Effector memory CD8-positive, alpha-beta T cell (primary cell): ENCODE data around the gene AKAP13.
"Not testable (repeated sequence)": the region's sequence is repeated elsewhere in the genome, so short reads cannot be mapped to it uniquely, and the experiment has no call there.

Source experiments
- ATAC-seq: fragments of 150-1000 bp; cut with Tn5 transposase; replicated peaks from 2 replicates; pipeline ENCODE4 v1.10.0; 2021; ENCODE audit warnings: mild to moderate bottlenecking, moderate library complexity
- DNase-seq, 3 experiments: peaks; one replicate each; pipeline ENCODE4 v3.0.0; 2021
- H3K27ac Mint-ChIP-seq, 2 donors: one replicate each; pipeline ENCODE4 v1.8.0; 2022; ENCODE audit warnings: mild to moderate bottlenecking in 2 of 2, mixed read lengths in 2 of 2, moderate library complexity in 2 of 2
- H3K27me3 Mint-ChIP-seq, 2 donors: one replicate each; pipeline ENCODE4 v1.8.0; 2022; ENCODE audit warnings: mixed read lengths in 2 of 2
- H3K36me3 Mint-ChIP-seq: one replicate; pipeline ENCODE4 v1.8.0; 2022; ENCODE audit warnings: mild to moderate bottlenecking, moderate library complexity, mixed read lengths; ENCODE audit not compliant: insufficient read depth
- H3K4me1 Mint-ChIP-seq, 2 donors: one replicate each; pipeline ENCODE4 v1.8.0; 2022; ENCODE audit warnings: low read depth in 2 of 2, mixed read lengths in 2 of 2
- H3K4me3 Mint-ChIP-seq, 2 donors: one replicate each; pipeline ENCODE4 v1.8.0; 2022; ENCODE audit warnings: mild to moderate bottlenecking in 2 of 2, mixed read lengths in 2 of 2, moderate library complexity in 2 of 2
- H3K9me3 Mint-ChIP-seq, 2 donors: one replicate each; pipeline ENCODE4 v1.8.0; 2022; ENCODE audit warnings: mixed read lengths in 2 of 2
- total RNA-seq, 9 experiments: gene quantifications; one replicate each; lab custom pipeline; 2026; lab: John Stamatoyannopoulos, UW

The AKAP13 gene, protein sequence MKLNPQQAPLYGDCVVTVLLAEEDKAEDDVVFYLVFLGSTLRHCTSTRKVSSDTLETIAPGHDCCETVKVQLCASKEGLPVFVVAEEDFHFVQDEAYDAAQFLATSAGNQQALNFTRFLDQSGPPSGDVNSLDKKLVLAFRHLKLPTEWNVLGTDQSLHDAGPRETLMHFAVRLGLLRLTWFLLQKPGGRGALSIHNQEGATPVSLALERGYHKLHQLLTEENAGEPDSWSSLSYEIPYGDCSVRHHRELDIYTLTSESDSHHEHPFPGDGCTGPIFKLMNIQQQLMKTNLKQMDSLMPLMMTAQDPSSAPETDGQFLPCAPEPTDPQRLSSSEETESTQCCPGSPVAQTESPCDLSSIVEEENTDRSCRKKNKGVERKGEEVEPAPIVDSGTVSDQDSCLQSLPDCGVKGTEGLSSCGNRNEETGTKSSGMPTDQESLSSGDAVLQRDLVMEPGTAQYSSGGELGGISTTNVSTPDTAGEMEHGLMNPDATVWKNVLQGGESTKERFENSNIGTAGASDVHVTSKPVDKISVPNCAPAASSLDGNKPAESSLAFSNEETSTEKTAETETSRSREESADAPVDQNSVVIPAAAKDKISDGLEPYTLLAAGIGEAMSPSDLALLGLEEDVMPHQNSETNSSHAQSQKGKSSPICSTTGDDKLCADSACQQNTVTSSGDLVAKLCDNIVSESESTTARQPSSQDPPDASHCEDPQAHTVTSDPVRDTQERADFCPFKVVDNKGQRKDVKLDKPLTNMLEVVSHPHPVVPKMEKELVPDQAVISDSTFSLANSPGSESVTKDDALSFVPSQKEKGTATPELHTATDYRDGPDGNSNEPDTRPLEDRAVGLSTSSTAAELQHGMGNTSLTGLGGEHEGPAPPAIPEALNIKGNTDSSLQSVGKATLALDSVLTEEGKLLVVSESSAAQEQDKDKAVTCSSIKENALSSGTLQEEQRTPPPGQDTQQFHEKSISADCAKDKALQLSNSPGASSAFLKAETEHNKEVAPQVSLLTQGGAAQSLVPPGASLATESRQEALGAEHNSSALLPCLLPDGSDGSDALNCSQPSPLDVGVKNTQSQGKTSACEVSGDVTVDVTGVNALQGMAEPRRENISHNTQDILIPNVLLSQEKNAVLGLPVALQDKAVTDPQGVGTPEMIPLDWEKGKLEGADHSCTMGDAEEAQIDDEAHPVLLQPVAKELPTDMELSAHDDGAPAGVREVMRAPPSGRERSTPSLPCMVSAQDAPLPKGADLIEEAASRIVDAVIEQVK (N-terminal part only)
- total RNA-seq: 302 to 1,129 (median 716) reads per million in 9 experiments

DNA sequence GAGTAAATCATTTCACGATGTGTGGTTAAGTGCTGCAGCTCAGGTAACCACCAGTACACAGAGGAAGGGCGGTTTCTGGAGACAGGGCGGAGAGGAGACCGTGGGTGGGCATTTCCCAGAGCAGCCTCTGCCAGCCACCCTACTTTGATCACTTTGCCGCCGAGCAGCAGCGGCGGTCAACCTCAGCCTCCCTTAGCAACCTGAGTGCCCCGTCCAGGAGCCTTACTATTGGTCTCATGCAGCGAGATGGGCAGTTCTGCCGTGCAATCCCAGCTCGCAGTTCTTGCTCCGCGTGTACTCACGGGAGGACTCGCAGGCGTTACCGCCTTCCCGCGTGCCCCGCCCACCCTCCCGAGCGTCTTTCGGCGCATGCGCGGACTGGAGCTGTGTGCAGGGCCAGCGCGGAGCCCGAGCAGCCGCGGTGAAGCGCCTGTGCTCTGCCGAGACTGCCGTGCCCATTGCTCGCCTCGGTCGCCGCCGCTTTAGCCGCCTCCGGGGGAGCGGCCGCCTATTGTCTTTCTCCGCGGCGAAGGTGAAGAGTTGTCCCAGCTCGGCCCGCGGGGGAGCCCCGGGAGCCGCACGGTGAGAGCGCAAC is at the start of gene AKAP13:
TSS of gene AKAP13 (plus strand) at position 387 of the 595 bp plus-strand sequence. CDS start 105,118 bp downstream, outside the sequence.
- peak within 1 kb of the TSS; percentile 85 to 88 for H3K4me3 Mint-ChIP-seq
- peak within 1 kb of the TSS; percentile 90 to 93 for H3K27ac Mint-ChIP-seq
- DNase-seq: peak; percentile 85 to 90 (median 88)

DNA sequence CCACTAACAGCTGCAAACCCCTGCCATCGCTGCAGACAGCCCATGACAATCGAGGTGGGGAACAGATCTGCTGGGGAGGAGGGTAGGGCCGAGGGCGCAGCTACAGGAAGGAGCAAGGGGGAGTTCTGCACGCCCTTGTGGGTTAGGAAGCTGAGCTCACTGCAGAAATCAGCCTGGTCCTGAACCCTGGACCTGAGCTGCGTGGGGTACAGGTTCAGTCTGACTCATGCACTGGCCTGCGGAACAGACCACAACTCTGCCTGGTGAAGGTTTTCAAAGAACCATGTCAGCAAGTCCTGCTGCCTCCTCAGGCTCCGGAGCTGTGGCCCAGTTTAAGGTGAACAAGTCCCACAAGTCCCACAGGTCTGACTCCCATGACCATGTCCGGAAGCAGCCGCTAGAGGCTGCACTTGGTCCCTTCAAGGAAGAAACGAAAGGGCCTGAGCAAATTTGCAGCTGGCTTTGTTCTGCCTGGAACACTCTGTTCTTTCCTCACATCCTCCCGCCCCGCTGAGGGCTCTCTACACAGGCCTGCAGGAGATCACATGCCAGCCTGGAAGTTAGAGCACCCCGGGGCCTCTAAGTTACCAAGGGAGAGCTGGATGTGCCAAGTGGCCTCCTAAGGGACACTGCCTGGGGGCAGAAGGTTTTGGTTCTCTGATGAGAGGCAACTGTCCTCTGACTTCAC is 49.4 kb upstream of the AKAP13 start:
- DNase-seq (peak; percentile 59 to 66 (median 64)), ATAC-seq (peak; percentile 84)
- Mint-ChIP-seq H3K4me3 (peak overlapping the region; percentile 90 to 91), H3K9me3 (no peaks in the 10 kb centered on the region), H3K27me3 (no peaks in the 10 kb centered on the region), H3K27ac (peak overlapping the region; percentile 96 to 99), H3K4me1 (peaks cover 25 to 32% of the 10 kb centered on the region in 2 donors), H3K36me3 (no peaks in the 10 kb centered on the region)

More for the DNA sequence above, at the start of gene AKAP13:
- Mint-ChIP-seq H3K27me3 (no peaks in the 10 kb centered on the region), H3K9me3 (no peaks in the 10 kb centered on the region), H3K4me1 (peaks cover 38 to 45% of the 10 kb centered on the region in 2 donors), H3K36me3 (peaks cover 26% of the 10 kb centered on the region)
- ATAC-seq: peak; percentile 71

DNA sequence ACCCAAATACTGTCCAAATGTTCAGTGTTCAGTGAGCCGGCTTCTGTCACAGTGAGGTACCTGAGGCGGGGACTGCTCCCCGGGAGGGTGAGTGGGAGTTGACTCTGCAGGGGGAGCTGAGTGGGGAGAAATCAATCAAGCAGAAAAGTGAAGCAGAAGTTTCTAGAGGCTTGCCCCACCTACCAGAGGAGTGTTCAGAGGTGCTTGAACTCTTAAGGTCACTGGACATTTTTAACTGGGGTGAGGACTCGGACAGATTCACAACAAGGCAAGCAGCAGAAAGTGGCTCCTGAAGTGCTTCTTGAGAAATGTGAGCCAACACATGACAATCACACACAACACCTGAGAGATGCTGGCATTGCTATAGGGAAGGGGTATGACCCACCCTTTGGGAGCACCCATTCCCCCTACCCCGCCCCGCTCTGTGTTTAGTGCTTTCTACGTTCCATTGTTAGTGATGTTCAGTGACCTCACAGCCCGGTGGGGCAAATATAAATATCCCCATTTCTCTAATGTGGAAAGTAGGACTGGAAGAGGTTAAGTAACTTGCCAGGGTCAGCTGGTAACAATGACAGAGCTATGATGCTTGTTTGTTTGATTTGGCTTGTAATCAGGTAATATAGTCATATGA is 48.6 kb upstream of the AKAP13 start:
- peak overlapping the region; percentile 96 to 99 for H3K27ac Mint-ChIP-seq
- no peak for ATAC-seq
- DNase-seq: no peak
- peaks cover 25 to 32% of the 10 kb centered on the region in 2 donors for H3K4me1 Mint-ChIP-seq
- H3K4me3 Mint-ChIP-seq: peak overlapping the region; percentile 90 to 91
- H3K9me3 Mint-ChIP-seq: no peaks in the 10 kb centered on the region
- no peaks in the 10 kb centered on the region for H3K27me3 Mint-ChIP-seq
- no peaks in the 10 kb centered on the region for H3K36me3 Mint-ChIP-seq

DNA sequence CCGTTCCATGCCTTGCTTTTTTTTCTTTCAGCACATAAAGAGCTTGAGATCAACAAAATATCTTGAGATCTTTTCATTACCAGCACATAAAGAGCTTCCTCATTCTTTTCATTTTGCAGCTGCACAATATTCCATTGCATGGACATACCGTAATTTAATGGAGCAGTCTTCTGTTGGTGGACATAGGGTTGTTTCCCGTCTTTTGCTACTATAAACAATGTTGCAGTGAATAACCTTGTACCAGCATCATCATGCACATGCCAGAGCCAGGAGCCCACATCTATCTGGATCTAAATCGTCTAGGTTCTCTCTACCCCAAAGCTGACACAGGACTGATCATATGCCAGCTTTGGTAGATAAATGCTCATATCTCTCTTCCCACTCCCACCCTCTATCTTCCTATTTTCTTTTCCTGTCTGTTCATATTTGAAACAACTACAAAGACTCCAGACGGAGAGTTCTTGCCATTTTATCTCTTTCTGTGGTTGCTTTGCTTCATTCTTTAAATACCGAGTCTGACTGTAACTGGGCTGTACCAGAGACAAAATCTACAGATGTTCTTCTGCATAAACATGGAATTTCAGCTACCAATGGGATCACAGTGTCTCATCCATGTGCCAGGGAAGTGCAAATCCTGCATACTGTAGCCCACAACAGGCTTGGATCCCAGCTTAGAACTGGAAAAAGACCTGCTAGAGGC is 47.1 kb upstream of the AKAP13 start:
- DNase-seq (no peak), ATAC-seq (no peak)
- H3K9me3 Mint-ChIP-seq: no peaks in the 10 kb centered on the region
- H3K36me3 Mint-ChIP-seq: no peaks in the 10 kb centered on the region
- no peak overlapping the region for H3K27ac Mint-ChIP-seq
- peak overlapping the region in 1 of 2 donors; percentile 10 for H3K4me3 Mint-ChIP-seq
- H3K4me1 Mint-ChIP-seq: peaks cover 25 to 31% of the 10 kb centered on the region in 2 donors
- no peaks in the 10 kb centered on the region for H3K27me3 Mint-ChIP-seq

DNA sequence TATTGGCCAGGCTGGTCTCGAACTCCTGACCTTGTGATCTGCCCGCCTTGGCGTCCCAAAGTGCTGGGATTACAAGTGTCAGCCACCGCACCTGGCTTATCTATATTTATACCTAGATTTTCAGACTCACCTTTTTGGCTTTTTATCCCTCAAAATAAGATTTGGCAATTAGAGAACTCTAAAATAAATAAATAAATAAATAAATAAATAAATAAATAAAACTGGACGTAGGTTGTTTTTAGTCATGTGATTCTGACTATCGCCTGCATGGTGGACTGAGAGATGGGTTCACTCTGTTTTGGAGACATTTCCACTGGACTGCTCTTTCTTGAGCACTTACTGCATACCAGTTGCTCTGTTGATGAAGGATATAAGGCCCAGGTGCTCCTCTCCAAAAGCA is 46.2 kb upstream of the AKAP13 start:
- DNase-seq (no peak), ATAC-seq (no peak)
- Mint-ChIP-seq H3K27ac (no peak overlapping the region), H3K36me3 (no peaks in the 10 kb centered on the region), H3K4me3 (no peak overlapping the region), H3K9me3 (no peaks in the 10 kb centered on the region), H3K4me1 (peaks cover 25 to 26% of the 10 kb centered on the region in 2 donors), H3K27me3 (no peaks in the 10 kb centered on the region)

DNA sequence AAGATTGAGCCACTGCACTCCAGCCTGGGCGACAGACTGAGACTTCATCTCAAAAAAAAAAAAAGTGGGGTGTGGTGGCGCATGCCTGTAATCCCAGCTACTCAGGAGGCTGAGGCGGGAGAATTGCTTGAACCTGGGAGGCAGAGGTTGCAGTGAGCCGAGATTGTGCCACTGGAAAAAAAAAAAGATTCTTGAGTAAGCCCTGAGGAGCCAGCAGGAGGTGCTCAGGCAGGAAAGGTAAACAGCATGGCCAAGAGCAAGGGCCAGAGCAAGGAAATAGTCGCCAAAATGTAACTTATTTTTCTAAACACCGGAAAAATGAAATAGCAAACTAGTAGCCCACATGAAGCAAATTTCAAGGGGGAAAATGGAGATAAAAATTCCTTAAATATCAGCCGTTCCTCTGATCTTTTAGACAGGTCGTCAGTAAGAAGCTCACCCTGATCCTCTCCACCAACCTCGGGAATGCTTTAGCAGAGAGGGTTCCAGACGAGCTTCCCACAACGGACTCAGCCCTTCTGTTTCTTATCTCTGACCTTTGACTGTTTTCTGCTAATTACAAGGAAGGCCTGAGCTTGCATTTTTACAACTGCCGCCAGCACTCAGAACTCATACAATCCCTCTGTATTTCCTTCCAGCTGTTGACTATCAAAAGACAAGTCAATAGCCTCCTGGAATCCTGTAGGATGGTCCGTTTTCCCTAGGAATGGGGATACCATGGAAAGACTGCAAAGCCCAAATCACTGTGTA is 45.0 kb upstream of the AKAP13 start:
- H3K36me3 Mint-ChIP-seq: no peaks in the 10 kb centered on the region
- DNase-seq (no peak), ATAC-seq (no peak)
- no peaks in the 10 kb centered on the region for H3K27me3 Mint-ChIP-seq
- peaks cover 14 to 16% of the 10 kb centered on the region in 2 donors for H3K4me1 Mint-ChIP-seq
- no peaks in the 10 kb centered on the region for H3K9me3 Mint-ChIP-seq
- no peak overlapping the region for H3K4me3 Mint-ChIP-seq
- H3K27ac Mint-ChIP-seq: no peak overlapping the region

DNA sequence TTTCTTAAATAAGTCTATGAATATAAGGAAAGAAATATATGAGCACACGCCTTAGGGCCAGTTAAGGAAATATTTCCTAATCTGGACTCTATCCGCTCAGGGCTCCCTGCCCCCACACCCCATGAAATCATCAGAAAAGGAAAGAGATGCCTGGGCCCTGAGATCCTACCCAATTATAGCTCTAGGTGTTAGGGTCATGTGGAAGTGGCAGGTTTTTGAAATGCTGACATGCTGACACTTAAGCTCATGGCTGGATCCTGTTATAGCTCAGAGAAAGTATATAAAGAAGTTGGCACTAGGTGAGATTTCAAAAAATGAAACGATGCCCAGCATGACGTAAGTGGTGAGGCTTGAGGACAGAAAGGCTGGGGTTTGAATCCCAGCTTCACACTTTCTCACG is 43.5 kb upstream of the AKAP13 start:
- Mint-ChIP-seq H3K27ac (peak overlapping the region in 1 of 2 donors; percentile 29), H3K9me3 (no peaks in the 10 kb centered on the region), H3K4me1 (peaks cover 0 to 2% of the 10 kb centered on the region in 2 donors), H3K27me3 (no peaks in the 10 kb centered on the region), H3K4me3 (no peak overlapping the region), H3K36me3 (no peaks in the 10 kb centered on the region)
- ATAC-seq (no peak), DNase-seq (no peak)

DNA sequence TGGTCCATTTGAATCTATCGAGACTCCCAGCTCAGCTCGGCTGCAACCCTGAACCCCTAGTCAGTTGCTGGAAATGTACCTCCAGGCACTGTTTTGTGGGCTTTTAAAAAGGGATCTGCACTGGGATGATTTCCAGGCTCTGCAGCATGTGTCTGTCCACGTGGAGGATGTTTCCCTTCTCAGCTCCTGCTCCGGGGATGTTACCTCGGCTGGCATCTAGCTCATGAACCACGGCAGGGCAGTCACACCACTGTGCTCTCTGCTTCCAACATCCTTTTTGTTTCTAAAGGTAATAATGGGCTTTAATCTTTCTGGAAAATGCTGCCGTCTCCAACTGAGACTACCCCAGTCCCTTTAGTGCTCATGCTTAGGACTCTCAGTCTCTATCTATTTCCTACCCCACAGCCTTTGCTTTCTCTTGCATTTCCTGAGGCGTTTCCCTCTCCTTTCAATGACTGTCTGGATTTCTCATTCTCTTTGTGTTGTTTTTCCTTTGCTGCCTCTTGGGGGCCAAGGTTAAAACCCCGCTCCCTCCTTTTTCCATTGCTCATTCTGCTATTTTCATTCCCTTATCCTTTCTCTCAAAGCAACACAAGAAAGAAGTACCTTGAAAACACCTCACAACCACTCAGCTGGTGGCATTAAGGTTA is 42.9 kb upstream of the AKAP13 start:
- Mint-ChIP-seq H3K4me3 (no peak overlapping the region), H3K27ac (no peak overlapping the region), H3K4me1 (peaks cover 0 to 2% of the 10 kb centered on the region in 2 donors), H3K9me3 (no peaks in the 10 kb centered on the region), H3K36me3 (no peaks in the 10 kb centered on the region), H3K27me3 (no peaks in the 10 kb centered on the region)
- DNase-seq (no peak), ATAC-seq (no peak)

DNA sequence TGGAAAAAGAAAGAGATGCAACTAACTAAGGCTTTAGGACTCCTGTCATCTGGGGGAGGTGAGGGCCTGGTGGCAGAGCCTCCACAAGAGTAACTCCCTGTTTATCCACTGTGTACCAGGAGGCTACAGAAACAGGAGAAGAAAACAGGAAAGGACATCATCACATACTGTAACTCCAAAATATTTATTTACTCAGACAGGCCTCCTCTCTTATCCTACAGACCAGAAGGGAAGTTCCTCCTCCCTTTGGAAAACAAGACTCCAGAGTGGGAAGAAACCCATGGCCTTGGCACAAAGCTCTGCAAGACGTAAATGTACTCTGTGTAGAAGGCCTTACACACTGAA is 40.1 kb upstream of the AKAP13 start:
- no peaks in the 10 kb centered on the region for H3K4me1 Mint-ChIP-seq

DNA sequence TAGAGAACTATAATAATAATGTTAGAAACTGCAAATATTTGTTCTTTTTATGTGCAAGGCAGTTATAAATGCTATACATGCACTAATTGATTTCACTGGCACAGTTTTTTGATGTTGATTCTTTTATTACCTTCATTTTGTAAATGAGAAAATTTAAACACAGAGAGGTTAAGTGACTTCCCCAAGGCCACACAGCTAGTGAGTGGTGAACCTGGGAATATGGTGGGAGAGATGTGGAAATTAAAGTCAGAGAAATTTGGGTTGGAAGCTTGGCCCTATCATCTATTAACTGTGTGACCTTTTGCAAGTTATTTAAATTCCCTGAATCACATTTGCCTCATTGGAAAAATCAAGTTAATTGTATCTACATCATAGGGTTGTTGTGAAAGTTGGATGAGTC is 39.6 kb upstream of the AKAP13 start:
- Mint-ChIP-seq H3K27me3 (no peaks in the 10 kb centered on the region), H3K27ac (no peak overlapping the region), H3K36me3 (no peaks in the 10 kb centered on the region), H3K9me3 (no peaks in the 10 kb centered on the region), H3K4me1 (no peaks in the 10 kb centered on the region), H3K4me3 (no peak overlapping the region)
- ATAC-seq: no peak
- no peak for DNase-seq

More for the DNA sequence above, 40.1 kb upstream of the AKAP13 start:
- no peaks in the 10 kb centered on the region for H3K27me3 Mint-ChIP-seq
- H3K9me3 Mint-ChIP-seq: no peaks in the 10 kb centered on the region
- no peak overlapping the region for H3K27ac Mint-ChIP-seq
- no peak for DNase-seq
- ATAC-seq: no peak
- H3K4me3 Mint-ChIP-seq: no peak overlapping the region
- no peaks in the 10 kb centered on the region for H3K36me3 Mint-ChIP-seq

DNA sequence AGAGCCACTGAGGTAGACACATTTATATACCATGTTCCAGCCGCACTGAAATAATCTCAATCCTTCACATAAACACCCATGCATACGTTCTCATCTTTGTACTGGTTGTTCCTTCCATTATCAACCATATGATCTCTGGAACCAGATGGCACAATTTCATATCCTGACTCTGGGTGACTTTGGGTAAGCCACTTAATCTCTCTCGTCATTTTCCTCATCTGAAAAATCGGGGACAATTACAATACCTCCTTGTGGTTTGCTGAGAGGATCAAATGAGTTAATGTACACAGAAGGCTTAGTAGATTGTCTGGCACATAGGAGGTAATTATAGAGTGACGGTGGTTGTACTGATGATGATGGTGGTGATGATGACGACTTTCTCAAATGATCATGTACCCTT is 38.2 kb upstream of the AKAP13 start:
- not testable (repeated sequence) for H3K36me3 Mint-ChIP-seq, H3K27me3 Mint-ChIP-seq, H3K4me3 Mint-ChIP-seq, ATAC-seq, H3K9me3 Mint-ChIP-seq, H3K27ac Mint-ChIP-seq, H3K4me1 Mint-ChIP-seq, DNase-seq
